Measurements from ENCODE around the gene MATR3.

- TF ChIP-seq CTCF (IDR thresholded peaks at IDR 0.05; ENCODE audit: low read depth, low read length, poor library complexity, severe bottlenecking): no peak
- no peak for TF ChIP-seq EZH2phosphoT487 (IDR thresholded peaks at IDR 0.05; ENCODE audit: borderline replicate concordance, low read length)
Observed at GRCh38 chr5:139297439-139298133, 4.0 kb downstream of the MATR3 start.

All from DOHH2 (cell line).